HG02759 (cell line): ENCODE results near the gene REPS1.

Source experiments
- ATAC-seq: cut with Tn5 transposase; IDR thresholded peaks from one replicate; pipeline ENCODE4 v1.9.1; 2021; ENCODE audit warnings: mild to moderate bottlenecking, moderate library complexity; ENCODE audit not compliant: unreplicated experiment

The REPS1 gene

DNA sequence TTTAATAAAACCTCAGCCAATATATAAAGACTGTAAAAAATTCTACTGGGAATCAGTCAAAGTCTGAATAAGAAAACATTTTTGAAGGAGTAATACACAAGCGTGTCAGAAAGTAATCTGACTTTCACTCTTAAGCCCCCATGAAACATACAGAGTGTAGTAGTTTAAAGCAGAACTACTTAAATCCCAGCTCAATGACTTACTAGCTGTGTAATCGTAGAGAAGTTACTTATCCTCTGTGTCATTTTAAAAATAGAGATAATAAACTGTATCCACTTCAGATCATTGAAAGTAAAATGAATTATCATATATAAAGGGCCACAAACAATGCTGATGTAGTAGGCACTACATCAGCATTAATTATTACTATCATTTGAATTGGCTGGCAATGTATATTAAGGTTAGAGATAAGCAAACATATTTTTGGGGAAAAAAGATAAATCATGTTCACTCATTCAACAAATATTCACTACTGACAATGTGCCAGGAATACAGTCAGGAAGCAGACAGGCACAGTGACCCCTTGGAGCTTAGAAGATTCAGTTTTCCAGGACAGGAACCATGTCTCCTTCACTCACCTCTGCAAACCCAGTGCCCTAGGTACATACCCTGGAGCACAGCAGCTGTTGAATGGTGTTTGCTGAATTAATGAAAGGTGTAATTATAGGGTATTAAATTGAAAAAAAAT lies 14.4 kb downstream of the REPS1 start:
- no peak for ATAC-seq

GRCh38 chr6:138972226-138972665 lies 15.8 kb downstream of the REPS1 start:
- no peak for ATAC-seq

DNA sequence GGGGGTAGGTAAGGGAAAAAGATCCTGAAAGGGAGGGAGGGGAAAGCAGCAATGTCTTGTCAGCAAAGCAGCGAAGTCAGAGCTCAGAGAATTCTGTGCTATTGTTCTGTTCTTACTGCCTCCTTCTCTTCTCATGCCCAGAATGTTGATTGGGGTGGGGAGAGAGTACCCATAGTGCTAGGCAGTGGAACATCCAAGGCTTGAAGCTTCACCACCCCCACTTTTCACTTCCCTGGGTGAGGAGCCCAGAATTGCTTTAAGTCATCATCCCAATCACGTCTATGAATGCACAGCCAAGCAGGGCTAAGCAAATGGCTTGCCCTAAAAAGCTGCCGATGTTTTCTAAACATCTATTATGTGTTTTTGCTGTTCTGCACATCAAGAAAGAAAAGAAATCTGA lies 16.5 kb downstream of the REPS1 start:
- ATAC-seq: no peak

DNA sequence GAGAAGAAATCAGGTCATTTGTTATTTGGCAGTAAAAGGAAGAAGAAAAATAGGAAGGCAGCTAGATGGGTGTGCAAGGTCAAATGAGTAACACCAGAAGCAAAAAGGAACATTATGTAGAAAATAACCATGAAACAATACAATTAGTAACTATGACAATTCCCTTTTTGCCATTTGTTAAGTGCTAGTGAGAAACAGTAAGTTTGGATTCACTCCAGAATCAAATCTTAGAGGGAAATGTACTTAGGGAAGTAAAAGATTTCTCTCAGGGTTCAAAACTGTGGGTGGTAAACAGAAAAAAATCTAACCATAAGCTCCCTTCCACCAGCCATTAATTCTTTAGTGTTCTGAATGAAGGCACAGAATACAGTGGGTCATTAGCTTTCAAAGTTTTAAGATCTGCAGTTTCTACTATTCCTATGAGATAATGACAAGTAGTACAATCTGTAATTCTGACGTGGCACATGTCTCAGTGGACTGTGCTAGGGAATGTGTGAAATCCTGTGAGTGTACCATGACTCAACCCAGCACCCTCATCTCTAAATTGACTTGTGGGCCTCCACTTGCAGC lies 17.1 kb downstream of the REPS1 start:
- no peak for ATAC-seq

- no peak for ATAC-seq
Observed at GRCh38 chr6:138970159-138970558, 17.9 kb downstream of the REPS1 start.

DNA sequence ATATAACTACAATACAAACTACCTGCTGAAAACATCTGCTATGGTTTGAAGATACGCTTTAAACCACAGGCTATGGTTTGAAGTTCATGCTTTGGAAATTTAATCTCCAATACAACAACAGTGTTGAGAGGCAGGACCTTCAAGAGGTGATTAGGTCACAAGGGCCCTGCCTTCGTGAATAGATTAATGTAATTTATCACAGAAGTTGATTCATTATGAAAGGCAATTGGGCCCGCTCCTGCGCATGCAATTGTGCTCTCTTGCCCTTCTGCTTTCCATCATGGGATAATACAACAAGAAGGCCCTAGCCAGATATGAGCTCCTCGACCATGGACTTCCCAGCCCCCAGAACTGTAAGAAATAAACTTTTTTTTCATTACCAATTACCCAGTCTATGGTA lies 21.2 kb downstream of the REPS1 start:
- no peak for ATAC-seq

- no peak for ATAC-seq
Observed at GRCh38 chr6:138965971-138966370, 22.1 kb downstream of the REPS1 start.

GRCh38 chr6:138965291-138965874 lies 22.7 kb downstream of the REPS1 start:
- no peak for ATAC-seq

- ATAC-seq: no peak
Observed at GRCh38 chr6:138964012-138964411, 24.0 kb downstream of the REPS1 start.

- ATAC-seq: no peak
Observed at GRCh38 chr6:138963531-138963930, 24.5 kb downstream of the REPS1 start.

DNA sequence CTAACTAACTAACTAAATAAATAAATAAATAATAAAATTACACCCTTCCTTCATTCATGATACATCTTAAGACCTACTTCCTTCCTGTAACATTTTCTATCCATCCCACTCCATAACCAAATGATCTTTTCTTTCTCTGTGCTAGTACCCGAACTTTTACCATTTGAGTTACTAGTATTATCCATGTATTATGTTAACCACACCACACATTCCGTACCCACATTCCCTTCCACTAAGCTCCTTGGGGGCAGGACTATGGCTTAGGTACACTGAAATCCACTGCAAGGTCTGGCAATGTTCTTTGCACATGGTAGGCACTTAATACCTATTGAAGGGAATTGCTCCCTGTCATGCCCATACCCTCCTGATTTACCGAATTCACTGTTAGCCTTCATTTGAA lies 24.9 kb downstream of the REPS1 start:
- ATAC-seq: no peak

DNA sequence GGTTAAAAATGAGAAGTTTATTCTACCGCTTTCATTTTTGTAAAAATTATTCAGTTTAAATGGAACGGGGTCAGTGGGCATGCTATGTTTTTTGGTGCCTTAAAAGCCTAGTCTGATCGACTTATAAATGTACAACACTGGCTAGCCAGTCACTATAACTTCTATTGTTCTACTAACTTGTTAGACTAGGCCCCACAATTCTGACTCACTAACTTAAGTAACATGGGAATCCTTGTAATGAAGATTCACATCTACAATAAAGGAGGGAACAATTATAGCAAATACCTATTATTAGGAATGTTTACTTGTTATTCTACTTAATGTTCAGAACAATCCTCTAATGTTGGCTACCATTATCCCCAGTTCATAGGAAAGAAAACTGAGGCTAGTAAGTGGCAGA lies 28.5 kb downstream of the REPS1 start:
- ATAC-seq: no peak

DNA sequence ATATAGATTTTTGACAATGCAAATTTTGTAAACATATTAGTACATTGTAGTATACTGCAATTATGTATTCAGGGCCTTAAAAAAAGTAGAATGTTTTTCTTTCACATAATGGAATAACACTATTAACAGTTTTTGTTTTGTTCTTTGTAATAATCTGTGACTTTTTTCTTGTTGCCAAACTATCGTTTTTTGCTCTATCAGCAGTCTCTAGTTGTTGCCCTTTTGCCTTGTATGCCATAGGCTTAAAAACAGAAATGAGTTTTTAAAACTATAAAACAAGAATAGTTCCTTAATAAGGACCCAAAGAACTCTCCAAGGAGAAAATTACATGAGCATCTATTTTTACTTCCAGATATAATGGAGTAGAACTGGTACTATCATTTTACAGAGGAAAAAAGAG lies 29.5 kb downstream of the REPS1 start:
- no peak for ATAC-seq

- no peak for ATAC-seq
Observed at GRCh38 chr6:138957903-138958302, 30.1 kb downstream of the REPS1 start.

GRCh38 chr6:138957484-138957883 lies 30.6 kb downstream of the REPS1 start:
- ATAC-seq: no peak

DNA sequence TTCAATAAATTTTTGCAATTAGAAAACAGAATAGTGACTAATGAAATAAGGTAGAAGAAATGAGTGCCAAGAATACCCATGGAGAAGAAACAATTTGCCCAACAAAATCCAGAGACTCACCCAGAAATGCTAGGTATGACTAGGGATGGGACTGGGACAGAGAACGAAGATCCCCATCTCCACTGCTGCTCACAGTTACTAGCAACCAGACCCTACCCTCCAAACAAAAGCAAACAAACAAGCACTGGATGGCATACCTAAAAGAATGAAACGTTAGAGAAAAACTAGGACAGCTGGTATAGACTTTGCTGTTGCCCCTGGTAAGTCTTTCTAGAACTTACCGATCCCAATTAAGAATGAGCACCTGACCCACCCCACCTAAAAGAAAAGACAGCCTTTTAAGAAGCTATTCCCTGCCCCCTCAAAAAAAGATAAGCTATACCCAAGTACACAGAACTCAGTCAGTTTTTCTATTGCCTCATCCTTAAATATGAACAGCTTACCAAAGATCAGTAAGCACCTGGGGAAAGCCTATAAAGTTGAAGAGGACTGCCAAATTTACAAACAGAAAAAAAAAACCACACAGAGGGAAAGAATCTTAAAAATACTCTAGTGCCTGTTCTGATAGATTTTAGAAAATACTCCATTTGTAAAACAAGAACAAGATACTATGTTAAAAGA lies 31.7 kb downstream of the REPS1 start:
- no peak for ATAC-seq

DNA sequence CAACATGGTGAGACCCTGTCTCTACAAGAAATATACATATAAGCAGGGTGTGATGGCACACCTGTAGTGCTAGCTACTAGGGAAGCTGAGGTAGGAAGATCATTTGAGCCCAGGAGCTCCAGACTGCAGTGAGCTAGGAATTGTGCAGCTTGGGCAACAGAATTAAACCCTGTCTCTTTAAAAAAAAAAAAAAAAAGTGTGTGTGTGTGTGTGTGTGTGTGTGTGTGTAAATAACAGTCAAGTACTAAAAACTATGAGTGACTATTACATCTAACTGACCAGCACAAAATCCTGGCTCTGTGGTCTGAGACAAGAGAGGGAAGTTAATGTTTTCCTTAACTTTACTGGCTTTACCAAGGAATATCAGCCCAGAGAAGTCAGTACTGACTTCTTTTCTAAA lies 32.8 kb downstream of the REPS1 start:
- ATAC-seq: no peak

DNA sequence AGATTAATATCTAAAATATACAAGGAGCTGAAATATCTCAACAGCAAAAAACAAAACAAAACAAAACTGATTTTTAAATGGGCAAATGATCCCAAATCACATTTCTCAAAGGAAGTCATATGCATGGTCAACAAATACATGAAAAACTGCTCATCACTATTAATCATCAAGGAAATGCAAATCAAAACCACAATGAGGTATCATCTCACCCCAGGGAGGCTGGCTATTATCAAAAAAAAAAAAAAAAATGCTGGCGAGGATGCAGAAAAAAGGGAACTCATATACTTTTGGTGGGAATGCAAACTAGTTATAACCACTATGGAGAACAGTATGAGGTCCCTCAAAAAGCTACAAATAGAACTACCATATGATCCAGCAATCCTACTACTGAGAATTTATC lies 34.6 kb downstream of the REPS1 start:
- no peak for ATAC-seq

GRCh38 chr6:138948546-138949179 lies 39.4 kb downstream of the REPS1 start:
- no peak for ATAC-seq

GRCh38 chr6:138948004-138948403 lies 40.0 kb downstream of the REPS1 start:
- no peak for ATAC-seq

GRCh38 chr6:138945354-138945753 lies 42.7 kb downstream of the REPS1 start:
- no peak for ATAC-seq

- ATAC-seq: peak; percentile 82
Observed at GRCh38 chr6:138944412-138944811, 43.6 kb downstream of the REPS1 start.
